ENCODE measurements around the gene DOCK10. TPM values are rescaled to one million over a fixed set of nuclear protein-coding genes. Genes with fewer than 3 reads are reported as not detected.

Gene DOCK10
- polyA plus RNA-seq, 3 donors, result 10.8 to 13.7 (median 10.8) TPM

DNA sequence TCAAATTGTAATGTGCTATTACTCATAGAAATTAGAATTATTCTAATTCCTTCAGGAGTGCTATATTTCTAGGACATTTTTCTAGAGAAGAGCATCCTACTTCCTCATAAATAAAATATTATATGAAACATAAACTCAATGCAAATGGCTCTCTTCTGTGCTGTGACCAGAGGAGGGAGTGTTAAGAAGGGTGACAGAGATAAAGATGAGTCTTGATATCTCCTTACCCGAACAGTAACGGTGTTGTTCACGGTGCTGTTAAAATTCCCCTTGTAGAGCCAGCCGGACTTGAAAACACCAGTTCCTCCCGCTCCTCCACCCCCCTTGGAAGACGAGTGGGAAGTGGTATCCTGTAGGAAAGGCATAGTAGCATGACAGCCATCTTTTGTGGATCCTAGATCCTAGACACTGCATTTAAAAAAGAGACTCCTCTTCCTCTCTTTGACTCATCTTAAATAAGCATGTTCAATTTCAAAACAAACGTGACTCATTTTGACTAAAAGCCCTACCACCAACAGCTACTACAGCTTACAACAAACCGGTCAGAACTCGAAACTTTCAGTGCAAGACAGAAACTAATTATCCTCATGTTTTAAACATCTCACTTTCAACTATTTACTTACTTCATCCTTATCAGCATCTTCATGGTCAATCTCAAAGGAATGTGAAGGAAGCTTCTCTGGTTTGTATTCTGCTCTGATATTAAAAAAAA lies 156.3 kb downstream of the DOCK10 start:
- no peak for DNase-seq (ENCODE audit: low read depth in 3 of 3, low spot score in 2 of 3)

DNA sequence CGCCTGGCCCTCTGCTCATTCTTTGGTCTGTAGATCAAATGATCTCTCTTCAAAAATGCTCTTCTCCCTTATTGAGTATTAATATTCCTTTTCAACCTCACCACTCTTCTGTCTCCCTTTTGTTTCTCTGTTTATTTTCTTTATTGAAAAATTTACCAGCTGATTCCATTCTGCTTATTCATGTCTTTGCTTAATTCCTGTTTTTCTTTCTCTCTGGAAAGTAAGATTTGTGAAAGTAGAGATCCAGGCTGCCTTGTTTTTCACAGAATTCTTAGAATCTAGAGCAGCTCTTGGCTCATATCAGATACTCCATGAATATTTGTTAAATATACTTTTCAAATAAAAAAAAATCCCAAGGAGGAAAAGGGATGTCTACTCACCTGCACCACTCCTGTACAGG lies 157.0 kb downstream of the DOCK10 start:
- no peak for DNase-seq (ENCODE audit: low read depth in 3 of 3, low spot score in 2 of 3)

DNA sequence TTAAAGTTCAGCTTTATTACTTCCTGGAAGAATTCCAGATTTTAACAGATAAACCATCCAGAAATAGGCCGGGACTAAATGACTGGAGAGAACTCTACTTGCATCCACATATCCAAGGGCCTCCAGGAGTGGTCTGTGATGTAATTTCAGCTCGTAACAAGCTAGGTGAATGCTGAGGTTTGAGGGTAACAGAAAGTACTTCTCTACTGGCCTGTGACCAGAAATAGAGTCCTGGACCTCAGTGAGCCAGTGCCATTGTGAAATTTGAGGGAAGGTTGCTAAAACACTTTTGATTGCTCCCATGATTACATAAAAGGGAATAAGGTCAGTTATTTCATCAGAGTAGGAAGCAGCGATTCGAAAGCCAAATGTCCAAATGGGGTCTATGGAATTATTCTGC lies 158.1 kb downstream of the DOCK10 start:
- no peak for DNase-seq (ENCODE audit: low read depth in 3 of 3, low spot score in 2 of 3)

DNA sequence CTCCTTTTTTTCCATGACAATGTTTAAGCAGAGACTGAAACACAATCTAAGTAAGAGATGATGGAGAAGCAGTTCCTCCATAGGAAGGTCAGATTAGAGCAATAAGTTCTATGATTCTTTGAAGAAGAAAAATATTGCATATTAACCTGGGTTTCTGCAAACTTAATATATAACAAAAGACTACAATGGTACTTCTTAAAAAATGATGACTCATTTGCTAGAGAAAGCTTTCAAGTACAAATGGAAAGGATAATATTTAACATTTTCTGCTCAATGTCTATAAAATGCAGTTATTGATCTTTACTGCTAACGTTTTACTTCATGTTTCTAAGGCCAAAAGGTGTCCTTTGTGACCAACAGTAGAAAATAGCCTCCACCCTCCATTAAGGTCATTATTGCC lies 158.6 kb downstream of the DOCK10 start:
- DNase-seq (ENCODE audit: low read depth in 3 of 3, low spot score in 2 of 3), result no peak

DNA sequence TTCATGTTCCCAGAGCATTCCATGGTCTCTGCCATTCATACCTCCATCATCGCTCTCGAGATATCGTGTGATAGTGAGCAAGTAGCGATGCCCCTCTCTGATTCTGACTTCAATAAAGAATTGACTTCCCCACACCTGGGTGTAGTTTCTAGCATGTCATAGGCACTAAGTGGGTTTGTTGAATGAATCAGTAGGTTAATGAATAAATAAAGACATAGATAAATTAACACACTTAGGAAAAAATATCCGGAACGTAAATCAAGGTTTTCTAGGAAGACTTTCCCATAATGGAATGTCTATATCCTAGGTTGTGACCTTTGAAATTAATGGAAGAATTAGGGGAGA lies 159.1 kb downstream of the DOCK10 start:
- no peak for DNase-seq (ENCODE audit: low read depth in 3 of 3, low spot score in 2 of 3)

DNA sequence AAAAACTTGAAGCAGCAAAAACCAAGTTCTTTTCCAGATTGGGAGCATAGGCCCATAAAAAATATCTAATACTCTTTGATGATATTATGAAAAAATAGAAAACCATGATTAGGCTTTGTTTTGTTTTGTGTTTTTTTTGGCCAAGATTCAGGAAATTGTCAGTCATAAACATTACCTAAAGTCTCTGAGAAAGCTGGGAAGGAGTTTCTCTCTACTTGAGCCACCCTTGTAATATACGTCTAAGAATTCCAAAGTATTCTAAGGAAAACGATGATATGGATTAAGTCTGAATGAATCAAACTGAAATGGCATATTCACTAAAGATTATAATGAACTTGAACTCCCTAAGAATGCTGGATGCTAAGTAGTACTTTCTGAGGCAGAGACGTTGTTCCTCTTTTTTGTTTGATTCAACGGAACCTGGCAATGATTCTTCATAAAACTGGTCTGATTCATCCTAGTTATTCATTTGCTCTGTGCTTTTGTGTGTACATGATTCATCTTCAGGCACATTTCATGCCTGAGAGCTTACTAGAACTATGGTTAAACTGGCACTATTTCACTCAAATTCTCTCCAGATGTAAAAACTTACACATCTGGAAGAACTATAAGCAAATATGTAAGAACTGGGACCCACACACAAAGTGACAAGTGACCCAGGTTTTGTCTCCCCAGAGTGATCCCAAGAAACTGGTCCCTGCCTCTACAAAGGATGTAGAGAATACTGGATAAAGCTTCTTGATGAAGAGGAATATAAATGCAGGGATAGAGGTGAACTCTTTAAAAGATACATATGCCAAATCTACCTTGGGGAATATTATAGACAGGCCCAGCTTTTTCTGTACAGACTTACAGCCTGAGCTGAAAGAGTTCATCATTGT lies 159.7 kb downstream of the DOCK10 start:
- no peak for DNase-seq (ENCODE audit: low read depth in 3 of 3, low spot score in 2 of 3)

DNA sequence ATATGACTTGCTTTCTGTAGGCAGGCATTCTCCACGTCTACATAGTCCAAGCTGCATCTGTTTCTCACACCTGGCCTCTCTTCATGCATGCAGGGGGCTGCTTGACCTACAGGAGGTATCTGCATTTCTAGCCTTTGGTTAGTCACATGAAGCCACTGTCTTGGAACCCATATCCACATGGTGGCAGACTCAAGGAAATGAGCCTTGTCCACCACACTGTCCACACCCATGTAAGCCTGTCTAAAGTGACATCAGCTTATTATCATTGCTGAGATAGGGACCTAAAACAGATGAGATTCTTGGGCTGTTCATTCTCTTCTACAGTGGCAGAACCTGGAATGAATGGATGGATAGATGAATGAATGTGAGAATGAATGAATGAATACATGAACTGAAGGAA lies 160.4 kb downstream of the DOCK10 start:
- DNase-seq (ENCODE audit: low read depth in 3 of 3, low spot score in 2 of 3), result no peak

DNA sequence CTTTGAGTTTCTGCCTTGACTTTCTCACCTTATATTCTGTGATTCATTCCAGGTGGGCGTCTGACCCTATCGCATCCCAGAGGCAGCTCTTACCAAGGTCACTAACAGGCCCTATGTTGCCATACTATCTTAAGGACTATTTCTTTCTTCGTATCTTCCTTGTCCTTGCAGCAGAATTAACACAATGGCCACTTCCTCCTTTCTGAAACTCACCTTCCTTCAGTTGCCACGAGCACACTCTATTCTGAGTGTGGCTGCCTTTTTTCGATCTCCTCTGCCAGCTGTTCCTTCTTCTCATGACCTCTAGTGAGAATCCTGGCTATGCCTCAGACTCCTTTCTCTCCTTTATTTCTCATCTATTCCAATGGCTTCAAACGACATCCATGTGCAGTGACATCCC lies 165.7 kb downstream of the DOCK10 start:
- DNase-seq (ENCODE audit: low read depth in 3 of 3, low spot score in 2 of 3), result no peak

DNA sequence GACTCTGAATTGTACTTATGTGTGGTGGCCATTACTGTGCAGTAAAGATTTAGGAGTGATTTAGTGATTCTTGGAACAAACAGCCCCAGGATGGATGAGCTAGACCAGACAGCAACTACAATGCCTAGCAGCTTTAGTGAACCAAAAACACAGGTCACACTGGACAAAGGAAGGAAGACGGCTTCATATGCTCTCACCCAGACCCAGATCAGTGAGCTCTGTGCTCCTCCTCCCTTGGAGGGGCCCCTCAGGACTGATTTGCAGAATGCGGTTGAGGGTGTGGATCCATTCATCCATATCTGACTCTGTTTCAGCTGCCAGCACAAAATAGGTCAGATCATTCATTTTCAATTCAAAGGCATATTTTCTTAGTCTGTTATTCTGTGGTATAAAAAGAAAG lies 166.4 kb downstream of the DOCK10 start:
- no peak for DNase-seq (ENCODE audit: low read depth in 3 of 3, low spot score in 2 of 3)

DNA sequence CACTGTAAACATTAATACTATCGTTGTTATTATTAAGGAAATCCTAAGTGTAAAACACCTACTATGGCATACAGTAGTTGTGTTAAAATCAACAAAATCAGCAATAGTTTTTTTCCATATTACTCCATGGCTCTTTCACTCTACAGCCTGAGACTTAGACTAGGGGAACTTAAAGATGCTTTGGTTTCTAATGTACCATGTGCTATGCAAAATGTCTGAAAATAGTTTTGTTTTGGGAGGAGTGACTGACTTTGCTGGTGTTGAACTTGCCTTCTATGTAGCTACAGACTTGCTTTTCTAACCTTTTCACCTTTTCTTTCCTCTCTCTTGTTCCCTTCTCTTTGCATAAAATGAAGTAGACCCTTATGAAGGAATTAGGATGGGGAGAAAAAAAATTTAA lies 167.1 kb downstream of the DOCK10 start:
- DNase-seq (ENCODE audit: low read depth in 3 of 3, low spot score in 2 of 3), result no peak

DNA sequence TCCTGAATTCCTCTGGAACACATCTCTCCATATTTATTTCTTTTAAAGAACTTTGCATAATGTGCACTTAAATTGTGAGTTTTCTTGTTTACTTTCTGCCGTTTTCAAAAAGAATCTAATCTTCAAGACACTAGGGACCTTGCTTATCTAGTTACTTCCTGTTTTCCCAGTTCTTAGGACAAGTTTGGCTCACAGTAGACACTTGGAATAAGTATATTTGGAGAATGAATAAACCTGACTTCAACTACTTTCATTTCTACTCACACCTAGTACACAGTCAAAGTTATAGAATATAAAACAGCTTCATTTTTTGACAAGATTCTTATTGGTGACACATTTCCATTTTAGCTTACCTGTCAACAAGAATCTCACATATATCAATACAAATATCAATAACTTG lies 170.5 kb downstream of the DOCK10 start:
- no peak for DNase-seq (ENCODE audit: low read depth in 3 of 3, low spot score in 2 of 3)

DNA sequence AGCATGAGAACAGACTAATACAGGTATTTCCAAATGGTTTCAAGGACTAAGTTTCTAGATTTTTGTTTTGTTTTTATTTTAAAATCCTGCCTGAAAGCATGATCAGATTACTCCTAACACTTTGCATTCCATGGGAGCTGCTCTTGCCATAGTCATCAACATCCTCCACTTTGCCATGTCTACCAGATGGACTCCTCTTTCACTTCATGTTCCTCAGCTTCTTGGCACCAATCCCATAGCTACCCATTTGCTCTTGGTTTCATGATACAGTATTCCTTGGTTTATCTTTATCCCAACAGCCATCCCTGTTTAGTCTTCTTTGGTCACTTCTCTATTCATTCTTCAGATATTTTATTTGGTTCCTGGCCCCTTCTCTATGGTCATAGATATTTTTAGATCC lies 171.9 kb downstream of the DOCK10 start:
- DNase-seq (ENCODE audit: low read depth in 3 of 3, low spot score in 2 of 3), result no peak

DNA sequence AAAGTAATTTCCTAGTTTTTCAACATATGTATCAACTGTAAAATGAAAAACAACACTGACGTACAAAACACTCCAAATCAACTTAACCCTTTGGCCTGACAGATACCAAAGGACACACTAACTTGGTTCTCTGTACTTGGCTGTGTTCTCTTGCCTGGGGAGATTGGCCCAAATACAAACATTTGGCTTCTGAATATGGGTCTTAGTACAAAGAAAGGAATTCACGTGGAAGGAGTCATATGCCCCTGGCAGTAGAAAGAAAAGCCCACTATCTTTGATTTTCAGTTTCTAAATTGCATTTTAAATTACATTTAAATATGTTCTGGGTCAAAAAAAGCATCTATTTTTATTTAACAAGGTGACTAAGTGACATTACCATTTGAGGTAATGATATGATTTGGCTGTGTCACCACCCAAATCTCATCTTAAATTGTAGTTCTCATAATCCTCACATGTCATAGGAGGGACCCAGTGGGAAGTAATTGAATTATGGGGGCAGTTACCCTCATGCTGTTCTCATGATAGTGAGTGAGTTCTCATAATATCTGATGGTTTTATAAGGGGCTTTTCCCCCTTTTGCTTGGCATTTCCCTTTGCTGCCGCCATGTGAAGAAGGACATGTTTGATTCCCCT lies 172.6 kb downstream of the DOCK10 start:
- no peak for DNase-seq (ENCODE audit: low read depth in 3 of 3, low spot score in 2 of 3)

DNA sequence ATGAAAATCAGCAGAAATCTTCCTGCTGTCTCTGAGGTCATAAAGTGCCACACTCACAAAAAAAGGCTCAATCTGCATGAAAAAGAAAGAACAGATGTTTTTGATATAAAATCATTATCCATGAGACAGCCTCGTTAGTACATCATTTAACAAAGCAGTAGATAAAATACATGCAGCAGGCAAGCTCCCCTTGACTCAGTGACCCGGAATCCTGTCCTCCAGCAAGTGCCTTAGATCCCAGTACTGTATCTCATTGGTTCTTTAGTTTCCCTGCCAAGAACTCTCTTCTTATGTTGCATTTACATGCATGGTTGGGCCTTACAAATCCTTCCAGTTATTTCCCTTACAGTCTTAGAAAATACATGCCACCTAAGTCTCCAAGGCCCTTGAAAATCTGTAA lies 177.3 kb downstream of the DOCK10 start:
- no peak for DNase-seq (ENCODE audit: low read depth in 3 of 3, low spot score in 2 of 3)

DNA sequence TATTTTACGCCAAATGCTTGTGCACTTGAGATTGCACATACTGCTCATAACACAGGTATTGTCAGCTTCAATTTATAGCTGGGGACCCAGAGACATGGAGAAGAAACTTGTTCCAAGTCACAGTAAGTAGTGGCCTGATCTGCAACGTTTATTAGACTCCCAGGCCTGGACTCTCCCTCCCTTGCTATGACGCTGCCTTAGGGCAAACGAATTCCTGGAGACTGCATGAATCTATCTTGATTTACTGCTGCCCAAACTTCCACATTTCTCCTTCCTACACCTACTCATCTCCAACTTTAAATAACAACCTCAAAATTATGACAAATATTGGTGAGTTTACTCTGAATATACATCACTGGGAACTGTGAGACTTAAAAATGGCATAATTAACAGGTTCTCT lies 181.0 kb downstream of the DOCK10 start:
- DNase-seq (ENCODE audit: low read depth in 3 of 3, low spot score in 2 of 3), result no peak

DNA sequence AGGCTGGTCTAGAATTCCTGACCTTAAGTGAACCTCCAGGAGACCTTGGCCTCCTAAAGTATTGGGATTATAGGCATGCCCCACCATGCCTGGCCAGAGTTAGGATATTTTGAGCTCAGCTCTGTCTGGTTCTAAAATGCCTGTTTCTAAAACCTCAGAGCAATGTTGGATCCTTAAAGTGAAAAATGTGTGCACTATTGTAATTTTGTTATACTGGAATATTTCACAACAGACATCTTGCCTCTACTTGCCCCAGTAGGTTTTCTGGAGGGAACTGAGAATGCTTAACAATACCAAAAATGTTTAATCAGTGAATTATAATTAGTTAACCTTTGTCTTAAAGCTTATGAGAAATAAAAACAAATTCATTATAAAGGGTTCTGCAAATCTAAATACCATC lies 181.5 kb downstream of the DOCK10 start:
- DNase-seq (ENCODE audit: low read depth in 3 of 3, low spot score in 2 of 3), result no peak

DNA sequence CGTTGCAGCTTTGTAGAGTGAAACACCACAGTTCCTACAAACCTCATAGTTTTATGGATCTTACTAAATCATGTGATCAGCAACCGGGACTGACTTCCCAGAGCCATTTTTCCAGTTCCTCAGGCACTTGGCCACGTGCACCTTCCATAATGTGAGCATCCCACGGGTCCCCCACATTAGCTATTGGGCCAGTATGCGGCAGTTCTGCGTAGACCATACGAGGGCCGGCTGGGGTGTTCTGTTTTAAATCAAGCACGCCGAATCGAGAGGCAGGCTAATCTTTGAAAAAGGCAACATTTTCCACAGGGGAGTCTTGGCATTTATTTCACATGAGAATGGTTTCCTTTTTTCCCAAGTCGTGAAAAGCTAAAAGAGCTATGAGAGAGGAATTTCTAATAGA lies 190.5 kb downstream of the DOCK10 start:
- DNase-seq (ENCODE audit: low read depth in 3 of 3, low spot score in 2 of 3), result no peak

DNA sequence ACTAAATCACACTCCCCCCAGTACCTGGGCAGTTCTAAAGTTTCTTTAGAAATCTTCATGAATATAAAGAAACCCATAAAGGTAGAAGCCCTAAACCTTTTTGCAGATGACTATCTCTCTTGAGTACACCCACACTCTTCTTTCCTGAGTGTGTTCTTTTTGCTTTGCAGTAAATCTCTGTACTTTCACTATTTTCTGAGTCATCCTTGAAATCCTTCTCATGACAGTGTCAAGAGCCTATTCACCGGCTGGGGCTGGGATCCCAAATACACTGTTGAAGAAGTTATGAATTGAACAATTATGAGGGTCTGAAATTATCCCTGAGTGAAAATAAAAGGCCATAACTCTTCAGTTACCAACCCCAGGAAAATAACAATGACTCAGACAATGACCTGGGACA lies 192.2 kb downstream of the DOCK10 start:
- no peak for DNase-seq (ENCODE audit: low read depth in 3 of 3, low spot score in 2 of 3)

DNA sequence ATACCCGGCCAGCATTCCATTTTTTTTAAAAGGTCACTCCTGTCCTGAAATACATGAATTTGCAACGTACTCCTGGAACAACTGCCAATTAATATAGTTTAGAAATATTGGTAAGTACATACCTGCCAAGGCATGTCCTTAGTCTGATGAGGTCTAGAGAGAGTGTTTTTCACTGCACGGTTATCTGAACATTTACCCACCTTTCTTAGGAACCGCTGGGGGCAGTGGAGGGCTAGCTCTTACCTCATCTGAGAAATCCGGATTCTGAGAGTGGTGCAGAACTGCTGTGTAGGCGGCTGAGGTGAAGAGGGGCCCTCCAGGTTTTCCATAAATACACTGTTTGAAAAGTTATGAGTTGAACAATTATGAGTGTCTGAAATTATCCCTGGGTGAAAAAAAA lies 193.0 kb downstream of the DOCK10 start:
- DNase-seq (ENCODE audit: low read depth in 3 of 3, low spot score in 2 of 3), result no peak

DNA sequence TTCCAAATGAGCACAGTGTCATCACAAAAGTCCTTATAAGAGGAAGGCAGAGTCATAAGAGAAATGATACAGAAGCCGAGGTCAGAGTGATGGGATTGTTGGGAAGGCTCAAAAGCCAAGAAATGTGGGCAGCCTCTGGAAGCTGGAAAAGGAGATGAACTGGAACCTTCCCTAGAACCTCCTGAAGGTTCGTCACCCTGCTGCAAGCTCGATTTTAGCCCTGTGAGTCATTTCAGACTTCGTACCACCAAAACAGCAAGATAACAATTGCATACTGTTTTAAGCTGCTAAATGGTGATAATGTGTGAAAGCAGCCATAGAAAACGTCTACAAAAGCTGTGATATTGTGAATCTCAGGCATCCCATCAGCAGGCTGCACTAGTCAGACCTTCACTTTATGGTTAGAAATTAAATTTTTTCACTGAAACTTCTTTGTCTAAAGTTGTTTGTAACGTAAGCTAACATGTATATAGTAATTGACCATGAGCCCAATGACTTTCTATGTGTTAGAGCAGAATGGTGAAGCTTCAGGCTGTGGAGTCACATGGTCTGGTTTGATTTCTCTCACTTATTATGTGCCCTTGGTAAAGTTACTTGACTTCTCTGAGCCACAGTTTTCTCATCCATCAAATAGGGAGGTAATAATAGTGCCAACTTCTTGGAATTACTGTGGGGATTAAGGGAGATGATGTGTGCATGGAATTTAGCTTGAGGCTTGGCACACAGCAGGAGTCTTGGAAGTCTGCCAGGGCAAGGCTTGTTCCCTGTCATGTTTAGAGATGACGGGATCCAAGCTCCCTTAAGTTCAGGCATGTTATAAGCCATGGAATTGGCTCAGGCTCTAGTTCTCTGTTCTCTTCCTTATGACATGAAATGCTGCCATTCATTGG lies 194.1 kb downstream of the DOCK10 start:
- DNase-seq (ENCODE audit: low read depth in 3 of 3, low spot score in 2 of 3), result no peak

DNA sequence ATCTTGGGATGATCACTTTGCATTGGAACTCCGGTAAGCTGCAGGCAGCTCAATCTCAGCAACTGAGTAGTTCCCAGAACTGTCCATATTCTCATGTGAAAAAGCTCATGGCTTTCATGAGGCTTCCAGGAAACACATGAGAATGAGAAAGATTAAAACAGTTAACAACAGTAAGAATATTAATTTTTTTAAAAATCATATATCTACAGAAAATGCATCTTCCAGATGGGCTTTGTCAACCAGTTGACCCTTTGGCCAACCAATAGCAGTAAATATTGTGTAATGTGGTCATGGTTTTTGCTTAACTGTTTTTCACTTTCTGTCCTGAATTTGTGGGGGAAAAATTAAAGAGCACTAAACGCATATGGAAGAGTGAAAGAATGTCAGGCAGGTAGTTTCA lies 194.9 kb downstream of the DOCK10 start:
- no peak for DNase-seq (ENCODE audit: low read depth in 3 of 3, low spot score in 2 of 3)
